Measurements from ENCODE around the gene SEC14L2.
"Not testable (repeated sequence)": the region's sequence is repeated elsewhere in the genome, so short reads cannot be mapped to it uniquely, and the experiment has no call there.

The SEC14L2 gene

DNA sequence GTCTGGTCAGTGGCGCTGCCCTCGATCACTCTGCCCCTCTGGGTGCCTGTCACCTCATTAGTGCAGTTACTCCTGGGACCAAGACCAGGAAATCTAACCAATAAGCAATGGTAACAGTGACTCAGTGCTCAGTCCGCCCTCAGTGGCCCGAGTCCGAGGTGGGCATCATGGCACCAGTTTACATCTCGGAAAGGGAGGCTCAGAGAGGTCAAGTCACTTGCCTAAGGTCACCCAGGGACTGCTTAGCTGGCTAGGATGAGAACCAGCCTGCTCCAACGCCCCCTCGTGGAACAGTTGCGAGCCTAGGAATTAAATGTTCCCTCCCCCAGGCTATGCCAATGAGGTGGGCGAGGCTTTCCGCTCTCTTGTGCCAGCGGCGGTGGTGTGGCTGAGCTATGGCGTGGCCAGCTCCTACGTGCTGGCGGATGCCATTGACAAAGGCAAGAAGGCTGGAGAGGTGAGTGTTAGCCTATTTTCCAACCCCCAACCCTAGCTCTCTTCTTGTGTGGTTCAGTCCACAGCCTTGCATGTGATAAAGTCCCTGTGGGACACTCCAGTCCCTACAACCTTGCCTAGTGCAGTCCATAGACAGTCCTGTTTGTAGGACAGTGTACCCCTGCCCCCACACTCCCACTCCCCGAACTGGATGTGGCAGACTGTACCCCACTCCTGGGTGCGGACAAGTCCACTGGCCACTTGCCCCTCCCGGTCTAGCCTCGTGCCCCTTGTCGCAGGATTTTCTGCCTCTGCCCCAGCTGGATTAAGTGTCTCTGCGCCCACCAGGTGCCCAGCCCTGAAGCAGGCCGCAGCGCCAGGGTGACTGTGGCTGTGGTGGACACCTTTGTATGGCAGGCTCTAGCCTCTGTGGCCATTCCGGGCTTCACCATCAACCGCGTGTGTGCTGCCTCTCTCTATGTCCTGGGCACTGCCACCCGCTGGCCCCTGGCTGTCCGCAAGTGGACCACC is 29.9 kb downstream of the SEC14L2 start:
- peak; percentile 79 for DNase-seq (ENCODE audit: low read depth)

- no peak for DNase-seq (ENCODE audit: low read depth)
Measured at GRCh38 chr22:30427871-30428270, 31.1 kb downstream of the SEC14L2 start.

DNA sequence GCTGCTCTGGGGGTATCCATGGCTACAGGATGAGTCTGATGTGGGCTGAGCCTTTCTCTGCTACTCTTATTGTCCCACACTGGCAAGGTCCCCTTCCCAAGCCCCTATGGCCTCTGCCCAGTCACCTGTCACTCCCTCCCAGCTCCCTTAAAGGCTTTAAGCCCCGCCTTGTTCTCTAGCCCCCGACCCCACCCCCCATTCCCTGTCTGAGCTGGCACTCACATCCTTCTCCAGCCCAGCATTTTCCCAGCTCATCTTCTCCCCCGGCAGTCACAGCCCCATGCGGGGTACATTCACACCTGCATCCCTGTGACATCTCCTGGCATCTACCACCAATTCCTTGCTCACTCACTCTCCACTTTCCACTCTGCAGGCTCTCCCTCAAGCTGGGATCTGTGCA is 33.1 kb downstream of the SEC14L2 start:
- no peak for DNase-seq (ENCODE audit: low read depth)

DNA sequence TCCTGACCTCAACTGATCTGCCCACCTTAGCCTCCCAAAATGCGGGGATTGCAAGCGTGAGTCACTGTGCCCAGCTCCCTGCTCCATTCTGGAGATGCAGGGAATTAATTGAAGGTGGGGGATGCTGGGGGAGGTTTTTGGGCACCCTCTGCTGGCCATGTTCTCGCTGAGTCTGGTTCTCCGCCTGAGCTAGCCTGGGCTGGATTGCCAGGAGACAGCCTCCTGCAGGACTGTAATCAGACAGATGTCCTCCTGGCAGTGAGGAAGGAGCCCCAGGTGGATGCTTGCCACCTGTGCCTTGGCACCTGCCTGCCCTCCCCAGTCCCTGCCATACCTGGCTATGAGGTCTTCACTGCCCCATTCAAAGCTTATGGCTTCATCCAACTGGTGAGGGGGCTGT is 34.1 kb downstream of the SEC14L2 start:
- no peak for DNase-seq (ENCODE audit: low read depth)

- no peak for DNase-seq (ENCODE audit: low read depth)
Measured at GRCh38 chr22:30432096-30432495, 35.3 kb downstream of the SEC14L2 start.

DNA sequence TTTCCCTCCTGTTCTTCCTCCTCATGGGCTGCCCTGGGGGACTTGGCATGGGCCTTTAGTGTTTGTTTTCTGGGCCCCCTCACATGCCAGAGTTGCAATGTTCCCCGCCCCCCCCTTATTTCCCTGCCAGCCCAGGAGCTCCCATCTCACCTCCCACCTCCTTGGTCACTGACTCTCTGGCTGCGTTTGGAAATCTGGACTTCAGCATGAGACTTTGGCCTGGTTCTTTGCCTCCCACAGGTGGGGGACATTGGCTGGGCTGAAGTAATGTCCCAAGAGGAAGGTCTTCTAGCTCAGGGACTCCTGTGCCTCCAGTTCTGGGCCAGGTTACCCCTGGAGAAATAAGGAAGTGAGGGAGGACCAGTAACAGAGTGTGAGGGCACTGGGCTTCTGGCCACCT is 35.7 kb downstream of the SEC14L2 start:
- no peak for DNase-seq (ENCODE audit: low read depth)

GRCh38 chr22:30433227-30433626 is 36.4 kb downstream of the SEC14L2 start:
- DNase-seq (ENCODE audit: low read depth), result no peak

DNA sequence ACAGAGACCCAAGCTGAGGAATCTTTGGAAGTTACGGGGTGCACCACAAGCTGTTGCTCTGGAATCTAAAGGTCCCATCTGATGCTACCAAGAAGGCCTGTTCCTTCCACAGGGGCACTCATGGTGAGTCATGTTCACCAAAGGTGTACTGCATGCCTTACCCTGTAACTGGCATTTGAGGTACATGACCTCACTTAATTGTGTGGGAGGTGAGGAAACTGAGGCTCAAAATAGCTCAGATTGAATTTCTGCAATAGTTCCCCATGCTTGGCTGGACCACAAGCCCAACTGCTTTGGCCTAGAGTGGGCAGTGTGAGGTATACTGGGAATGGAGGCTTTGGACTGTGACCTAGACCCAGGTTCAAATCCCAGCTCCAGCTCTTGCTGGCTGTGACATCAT is 37.0 kb downstream of the SEC14L2 start:
- DNase-seq (ENCODE audit: low read depth), result no peak

GRCh38 chr22:30434843-30435242 is 38.0 kb downstream of the SEC14L2 start:
- no peak for DNase-seq (ENCODE audit: low read depth)

GRCh38 chr22:30435674-30436126 is 38.9 kb downstream of the SEC14L2 start:
- peak; percentile 61 for DNase-seq (ENCODE audit: low read depth)

DNA sequence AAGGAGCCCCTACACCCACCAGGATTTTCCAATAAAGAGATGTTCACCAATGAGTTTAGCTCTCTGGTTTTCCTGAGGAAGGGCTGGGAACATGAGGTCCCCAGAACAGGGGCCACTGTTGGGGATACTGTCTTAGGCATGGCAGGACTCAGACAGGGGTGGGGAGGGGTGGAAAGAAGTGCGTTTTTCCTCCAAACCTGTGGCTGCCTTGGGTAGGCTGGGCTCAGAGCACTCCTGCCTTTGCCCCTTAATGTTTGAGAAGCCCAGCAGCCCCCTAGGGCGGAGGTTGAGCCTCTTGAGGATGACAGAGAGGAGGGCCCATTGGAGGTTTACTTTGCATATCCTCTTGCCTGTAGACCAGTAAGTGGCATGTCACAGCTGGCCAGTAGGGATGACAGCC is 39.4 kb downstream of the SEC14L2 start:
- no peak for DNase-seq (ENCODE audit: low read depth)

DNA sequence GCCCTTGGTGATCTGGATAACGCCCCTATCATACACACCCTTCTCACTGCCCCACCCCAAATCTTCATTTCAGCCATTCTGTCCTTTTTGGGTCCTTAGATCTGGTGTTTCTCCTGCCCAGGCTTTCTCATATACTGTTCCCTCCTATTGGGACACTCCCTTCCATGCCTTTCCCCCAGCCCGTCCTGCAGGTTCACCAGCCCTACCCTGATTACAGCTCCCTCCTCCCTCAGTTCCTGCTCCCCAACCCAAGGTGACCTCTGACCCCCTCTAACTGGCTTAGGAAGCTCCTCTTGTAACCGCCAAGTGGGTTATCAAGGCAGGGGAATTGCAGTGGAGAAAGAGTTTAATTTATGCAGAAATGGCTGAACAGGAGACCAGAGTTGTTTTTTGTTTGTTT is 41.7 kb downstream of the SEC14L2 start:
- no peak for DNase-seq (ENCODE audit: low read depth)

DNA sequence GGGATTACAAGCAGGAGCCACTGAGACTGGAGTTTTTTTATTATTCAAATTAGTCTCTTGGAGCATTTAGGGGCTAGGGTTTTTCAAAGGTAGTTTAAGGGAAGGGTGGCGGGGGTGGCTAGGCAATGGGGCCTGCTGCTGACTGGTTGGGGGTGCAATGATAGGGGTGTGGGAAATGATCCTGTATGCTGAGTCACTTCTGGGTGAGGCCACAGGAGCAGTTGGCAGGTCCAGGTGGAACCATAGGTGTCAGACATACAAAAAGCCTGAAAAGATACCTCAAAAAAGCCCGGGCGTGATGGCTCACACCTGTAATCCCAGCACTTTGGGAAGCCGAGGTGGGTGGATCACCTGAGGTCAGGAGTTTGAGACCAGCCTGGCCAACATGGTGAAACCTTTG is 42.4 kb downstream of the SEC14L2 start:
- DNase-seq (ENCODE audit: low read depth), result no peak

- no peak for DNase-seq (ENCODE audit: low read depth)
Measured at GRCh38 chr22:30439836-30440235, 43.0 kb downstream of the SEC14L2 start.

DNA sequence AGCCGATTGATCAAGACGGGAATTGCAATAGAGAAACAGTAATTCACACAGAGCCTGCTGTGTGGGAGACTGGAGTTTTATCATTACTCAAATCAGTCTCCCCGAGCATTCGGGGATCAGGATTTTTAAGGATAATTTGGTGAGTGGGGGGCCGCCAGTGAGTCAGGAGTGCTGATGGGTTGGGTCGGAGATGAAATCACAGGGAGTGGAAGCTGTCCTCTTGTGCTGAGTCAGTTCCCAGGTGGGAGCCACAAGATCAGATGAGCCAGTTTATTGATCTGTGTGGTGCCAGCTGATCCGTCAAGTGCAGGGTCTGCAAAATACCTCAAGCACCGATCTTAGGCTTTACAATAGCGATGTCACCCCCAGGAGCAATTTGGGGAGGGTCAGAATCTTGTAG is 44.3 kb downstream of the SEC14L2 start:
- no peak for DNase-seq (ENCODE audit: low read depth)

DNA sequence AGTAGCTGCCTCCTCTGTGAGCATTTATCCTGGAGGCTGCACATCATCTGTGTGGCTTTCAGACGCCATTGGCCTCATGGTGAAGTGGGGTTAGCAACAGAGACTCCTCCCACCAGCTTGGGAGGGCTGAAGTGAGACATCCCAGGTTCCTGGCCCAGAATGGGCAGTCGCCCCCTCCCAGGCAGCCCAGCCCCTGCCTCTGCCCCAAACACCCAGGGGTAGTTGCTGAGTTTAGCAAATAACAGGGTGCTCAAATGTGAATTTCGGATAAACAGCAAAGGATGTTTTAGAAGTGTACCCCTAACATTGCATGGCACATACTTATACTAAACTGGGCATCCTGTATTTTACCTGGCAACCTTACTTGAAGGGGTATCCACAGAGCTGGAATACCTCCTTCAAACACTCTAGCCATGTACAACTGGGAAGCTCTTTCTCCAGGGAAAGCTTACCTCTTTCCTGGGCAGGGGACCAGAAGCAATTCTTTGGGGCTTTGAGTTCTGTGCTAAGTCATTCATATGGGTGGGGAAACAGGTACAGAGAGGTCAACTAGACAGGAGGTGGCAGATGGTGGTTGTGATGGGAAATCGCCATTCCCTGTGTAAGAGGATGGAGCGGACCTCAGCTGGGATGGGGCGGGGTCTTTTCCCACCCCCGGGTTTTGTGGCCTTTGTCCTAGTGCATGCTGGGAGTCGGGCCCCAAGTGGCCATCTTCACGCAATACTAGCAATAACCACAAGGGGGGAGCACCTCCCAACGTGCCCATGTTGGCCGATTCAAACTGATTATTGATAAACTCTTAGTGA is 48.0 kb downstream of the SEC14L2 start:
- DNase-seq (ENCODE audit: low read depth), result no peak

GRCh38 chr22:30445438-30446145 is 48.8 kb downstream of the SEC14L2 start:
- DNase-seq (ENCODE audit: low read depth), result no peak

GRCh38 chr22:30447656-30448055 is 50.8 kb downstream of the SEC14L2 start:
- no peak for DNase-seq (ENCODE audit: low read depth)

GRCh38 chr22:30451488-30451887 is 54.7 kb downstream of the SEC14L2 start:
- DNase-seq (ENCODE audit: low read depth), result not testable (repeated sequence)

GRCh38 chr22:30452861-30453260 is 56.0 kb downstream of the SEC14L2 start:
- no peak for DNase-seq (ENCODE audit: low read depth)

DNA sequence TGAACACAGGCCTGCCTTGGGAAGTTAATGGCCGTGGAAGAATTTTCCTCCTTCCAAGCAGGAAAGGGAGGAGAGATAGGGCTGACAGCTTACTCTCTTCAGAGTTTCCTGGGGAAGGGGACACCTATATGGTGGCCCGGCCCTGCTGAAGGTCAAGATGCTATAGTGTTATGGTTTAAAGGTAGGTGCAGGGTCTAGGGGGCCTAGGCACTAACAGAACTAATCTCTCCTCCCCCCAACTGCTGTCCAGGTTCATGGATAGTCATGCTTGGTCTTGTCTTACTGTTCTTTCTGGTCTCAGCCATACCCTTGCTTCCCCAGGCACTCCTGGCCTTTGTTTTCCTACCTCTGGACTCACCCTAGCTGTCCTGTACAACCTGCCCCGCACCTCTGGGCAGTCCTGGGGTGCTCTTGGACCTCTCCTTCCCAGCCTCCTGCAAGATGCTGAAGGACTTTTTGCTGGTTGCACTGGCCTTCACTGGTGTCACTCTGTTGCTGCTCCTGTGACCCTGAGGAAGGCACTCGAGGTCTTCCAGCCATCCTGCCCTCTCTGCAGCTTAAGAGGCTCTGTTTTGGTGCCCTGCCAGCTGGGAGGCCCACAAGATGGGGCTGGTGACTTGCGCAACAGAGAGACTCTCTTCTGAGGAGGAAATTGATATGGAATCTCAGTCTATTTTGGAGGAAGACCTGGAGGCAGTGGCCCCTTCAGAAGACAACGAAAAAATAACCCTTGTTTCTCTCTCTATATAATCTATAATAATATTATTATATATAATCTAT is 57.1 kb downstream of the SEC14L2 start:
- DNase-seq (ENCODE audit: low read depth), result no peak
